Hematopoietic multipotent progenitor cell treated with erythropoietin and hydrocortisone succinate and interleukin-3 and kit ligand, for 4 days (in vitro differentiated cells): ENCODE measurements around the gene FBXW11.

Source experiments
- DNase-seq: peaks from one replicate; pipeline ENCODE4 v3.0.0-alpha.2; 2015

FBXW11 gene

GRCh38 chr5:171861381-171861780 is 145.1 kb downstream of the FBXW11 start:
- DNase-seq = no peak

GRCh38 chr5:171858303-171858702 is 148.1 kb downstream of the FBXW11 start:
- DNase-seq = peak; percentile 62

- DNase-seq = no peak
Observed at GRCh38 chr5:171857489-171857876, 149.0 kb downstream of the FBXW11 start.

GRCh38 chr5:171855798-171856763 is 150.4 kb downstream of the FBXW11 start:
- peak; percentile 56 for DNase-seq

GRCh38 chr5:171855265-171855664 is 151.2 kb downstream of the FBXW11 start:
- no peak for DNase-seq

GRCh38 chr5:171852255-171852681 is 154.2 kb downstream of the FBXW11 start:
- DNase-seq = peak; percentile 53

- DNase-seq = no peak
Observed at GRCh38 chr5:171851251-171851650, 155.2 kb downstream of the FBXW11 start.

GRCh38 chr5:171850324-171850947 is 156.0 kb downstream of the FBXW11 start:
- DNase-seq = peak; percentile 85

- no peak for DNase-seq
Observed at GRCh38 chr5:171849585-171850323, 156.7 kb downstream of the FBXW11 start.

- DNase-seq = no peak
Observed at GRCh38 chr5:171848911-171849520, 157.4 kb downstream of the FBXW11 start.

GRCh38 chr5:171848486-171848885 is 158.0 kb downstream of the FBXW11 start:
- DNase-seq = peak; percentile 91

- no peak for DNase-seq
Observed at GRCh38 chr5:171848006-171848405, 158.4 kb downstream of the FBXW11 start.

- DNase-seq = no peak
Observed at GRCh38 chr5:171847026-171847425, 159.4 kb downstream of the FBXW11 start.

GRCh38 chr5:171846323-171846722 is 160.1 kb downstream of the FBXW11 start:
- DNase-seq = no peak

GRCh38 chr5:171845857-171846256 is 160.6 kb downstream of the FBXW11 start:
- peak; percentile 56 for DNase-seq

- DNase-seq = peak; percentile 41
Observed at GRCh38 chr5:171845040-171845630, 161.3 kb downstream of the FBXW11 start.

GRCh38 chr5:171842777-171843328 is 163.6 kb downstream of the FBXW11 start:
- DNase-seq = no peak

- peak; percentile 51 for DNase-seq
Observed at GRCh38 chr5:171841984-171842776, 164.3 kb downstream of the FBXW11 start.

- peak; percentile 85 for DNase-seq
Observed at GRCh38 chr5:171840711-171841522, 165.5 kb downstream of the FBXW11 start.

- DNase-seq = peak; percentile 51
Observed at GRCh38 chr5:171840066-171840465, 166.4 kb downstream of the FBXW11 start.
